ENCODE measurements around the gene CELF2. TPM values are rescaled to one million over a fixed set of nuclear protein-coding genes. Genes with fewer than 3 reads are reported as not detected.

Gene CELF2
- 14.2 and 17.1 TPM in 2 replicates for total RNA-seq

DNA sequence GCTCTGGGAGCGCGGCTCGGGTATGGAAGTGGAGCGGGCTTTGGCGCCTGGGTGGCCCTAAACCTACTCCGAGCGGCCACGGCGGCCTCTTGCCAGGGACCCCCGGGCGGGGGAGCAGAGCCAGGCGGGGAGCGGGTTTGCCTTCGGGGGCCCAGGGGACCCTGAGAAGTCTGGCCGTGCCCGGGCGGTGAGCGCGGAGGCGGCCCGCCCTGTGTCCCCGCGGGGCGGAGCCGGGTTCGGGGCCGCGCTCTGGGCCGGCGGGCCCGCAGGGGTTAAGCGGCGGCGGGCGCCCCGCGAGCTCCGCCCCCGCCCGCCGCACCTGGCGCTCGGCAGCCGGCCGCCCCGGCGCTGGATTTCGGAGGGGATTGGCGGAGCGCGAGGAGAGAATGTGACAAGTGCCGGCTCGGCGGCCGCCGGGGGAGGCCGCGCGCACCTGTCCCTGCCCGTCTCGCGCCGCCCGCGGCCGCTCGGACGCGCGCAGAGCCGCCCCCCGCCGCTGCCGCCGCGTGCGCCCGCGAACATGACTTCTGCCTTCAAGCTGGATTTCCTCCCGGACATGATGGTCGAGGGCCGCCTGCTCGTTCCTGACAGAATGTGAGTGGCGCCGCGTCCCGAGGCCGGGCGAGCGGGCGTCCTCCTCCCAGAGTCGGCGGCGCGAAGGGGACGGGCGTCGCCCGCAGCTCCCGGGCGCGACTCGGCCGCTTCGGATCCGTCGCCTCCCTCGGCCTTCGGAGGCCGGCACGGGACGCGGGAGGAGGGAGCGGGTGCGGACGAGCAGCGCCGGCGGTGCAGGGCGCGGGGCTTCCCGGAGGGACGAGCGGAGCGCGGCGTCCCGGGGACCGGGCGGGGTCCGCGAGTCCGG lies at the start of gene CELF2:
TSS of gene CELF2 (plus strand) at position 303 of the 862 bp plus-strand sequence. CDS start at position 521, 218 bp downstream.

